ENCODE data around the gene VWA8.

Gene VWA8

DNA sequence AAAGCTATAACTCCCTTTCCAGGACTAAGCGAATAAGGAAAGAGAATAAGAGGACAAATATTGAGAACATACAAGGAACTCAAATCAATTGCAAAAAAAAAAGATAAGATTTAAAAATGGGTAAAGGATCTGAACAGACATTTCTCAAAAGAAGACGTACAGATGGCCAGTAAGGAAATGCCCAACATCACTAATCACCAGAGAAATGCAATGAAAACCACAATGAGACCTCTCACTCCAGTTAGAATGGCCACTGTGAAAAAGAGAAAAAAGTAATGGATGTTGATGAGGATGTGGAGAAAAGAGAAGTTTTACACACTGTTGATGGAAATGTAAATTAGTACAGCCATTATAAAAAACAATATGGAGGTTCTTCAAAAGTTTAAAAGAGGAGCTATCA is 63.8 kb downstream of the VWA8 start:
- ATAC-seq, result no peak
- no peak for TF ChIP-seq RARB (CRISPR knock-in tag; IDR thresholded peaks at IDR 0.05)
- TF ChIP-seq ESRRG (CRISPR knock-in tag; IDR thresholded peaks at IDR 0.05), result no peak
- TF ChIP-seq ZNF70 (CRISPR knock-in tag; IDR thresholded peaks at IDR 0.05), result no peak
- no peak for TF ChIP-seq PPARA (CRISPR knock-in tag; IDR thresholded peaks at IDR 0.05; ENCODE audit: borderline replicate concordance)
- no peak for TF ChIP-seq TOX (CRISPR knock-in tag; IDR thresholded peaks at IDR 0.05; ENCODE audit: borderline replicate concordance)
- TF ChIP-seq OSR1 (CRISPR knock-in tag; IDR thresholded peaks at IDR 0.05), result no peak
- no peak for TF ChIP-seq TCF4 (CRISPR knock-in tag; IDR thresholded peaks at IDR 0.05; ENCODE audit: borderline replicate concordance)
- TF ChIP-seq PATZ1 (CRISPR knock-in tag; IDR thresholded peaks at IDR 0.05; ENCODE audit: borderline replicate concordance), result no peak
- TF ChIP-seq, protein P1, sequence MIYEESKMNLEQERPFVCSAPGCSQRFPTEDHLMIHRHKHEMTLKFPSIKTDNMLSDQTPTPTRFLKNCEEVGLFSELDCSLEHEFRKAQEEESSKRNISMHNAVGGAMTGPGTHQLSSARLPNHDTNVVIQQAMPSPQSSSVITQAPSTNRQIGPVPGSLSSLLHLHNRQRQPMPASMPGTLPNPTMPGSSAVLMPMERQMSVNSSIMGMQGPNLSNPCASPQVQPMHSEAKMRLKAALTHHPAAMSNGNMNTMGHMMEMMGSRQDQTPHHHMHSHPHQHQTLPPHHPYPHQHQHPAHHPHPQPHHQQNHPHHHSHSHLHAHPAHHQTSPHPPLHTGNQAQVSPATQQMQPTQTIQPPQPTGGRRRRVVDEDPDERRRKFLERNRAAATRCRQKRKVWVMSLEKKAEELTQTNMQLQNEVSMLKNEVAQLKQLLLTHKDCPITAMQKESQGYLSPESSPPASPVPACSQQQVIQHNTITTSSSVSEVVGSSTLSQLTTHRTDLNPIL (CRISPR knock-in tag; IDR thresholded peaks at IDR 0.05; ENCODE audit: low read depth), result no peak

DNA sequence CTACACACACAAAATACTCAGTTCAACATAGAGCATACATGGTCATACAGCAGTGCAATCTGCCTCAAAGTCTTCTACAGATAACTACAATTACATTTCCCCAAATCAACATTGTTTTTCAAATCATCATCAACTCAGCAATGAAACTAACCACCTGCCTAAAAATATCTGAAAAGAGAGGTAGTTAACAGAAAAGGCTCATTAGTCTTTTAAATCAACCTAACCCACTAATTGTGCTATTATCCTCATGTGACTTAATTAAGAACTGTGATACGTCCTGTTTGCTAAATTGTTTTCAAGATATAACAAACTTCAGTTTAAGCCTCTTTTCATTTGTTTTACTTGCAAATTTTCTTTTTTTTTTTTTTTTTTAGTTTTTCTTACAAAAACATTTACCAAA is 65.4 kb downstream of the VWA8 start:
- no peak for ATAC-seq
- TF ChIP-seq ZFP30 (CRISPR knock-in tag; IDR thresholded peaks at IDR 0.05) (no peak), BACH2 (CRISPR knock-in tag; IDR thresholded peaks at IDR 0.05; ENCODE audit: borderline replicate concordance) (no peak), POU6F1 (CRISPR knock-in tag; IDR thresholded peaks at IDR 0.05; ENCODE audit: borderline replicate concordance, low read depth) (no peak), TOX (CRISPR knock-in tag; IDR thresholded peaks at IDR 0.05; ENCODE audit: borderline replicate concordance) (no peak), ZC3H10 (CRISPR knock-in tag; IDR thresholded peaks at IDR 0.05) (no peak), ARNTL (CRISPR knock-in tag; IDR thresholded peaks at IDR 0.05; ENCODE audit: borderline replicate concordance, low read depth) (no peak), GLIS3 (CRISPR knock-in tag; IDR thresholded peaks at IDR 0.05) (no peak)
- TF ChIP-seq, protein P1 (CRISPR knock-in tag; IDR thresholded peaks at IDR 0.05; ENCODE audit: low read depth), result no peak

DNA sequence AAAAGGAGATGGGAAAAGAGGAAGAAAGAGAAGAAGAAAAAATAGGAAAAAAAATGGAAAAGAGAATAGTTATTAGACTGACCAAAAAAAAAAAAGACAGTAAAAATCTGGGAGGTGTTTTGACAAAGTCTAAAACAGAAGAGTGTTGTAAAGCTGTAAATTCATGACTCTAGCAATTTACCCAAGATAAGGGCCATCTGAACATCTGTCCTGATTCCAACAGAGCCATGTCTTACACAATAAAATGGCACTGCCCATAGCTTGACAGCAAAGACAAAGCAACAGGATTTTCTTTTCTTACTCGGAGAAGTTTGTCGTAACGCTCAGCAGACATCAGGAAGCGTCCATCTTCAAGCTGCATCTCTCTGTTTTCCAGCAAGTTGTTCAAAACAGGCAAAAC is 69.8 kb downstream of the VWA8 start:
- ATAC-seq, result no peak
- TF ChIP-seq TCF4 (CRISPR knock-in tag; IDR thresholded peaks at IDR 0.05; ENCODE audit: borderline replicate concordance) (no peak), ZFP3 (CRISPR knock-in tag; IDR thresholded peaks at IDR 0.05) (no peak), ZNF8 (CRISPR knock-in tag; IDR thresholded peaks at IDR 0.05) (no peak), ZNF565 (CRISPR knock-in tag; conservative IDR thresholded peaks at IDR 0.05; ENCODE audit: low read depth) (no peak), POU6F1 (CRISPR knock-in tag; IDR thresholded peaks at IDR 0.05; ENCODE audit: borderline replicate concordance, low read depth) (no peak), OSR1 (CRISPR knock-in tag; IDR thresholded peaks at IDR 0.05) (no peak), ZNF70 (CRISPR knock-in tag; IDR thresholded peaks at IDR 0.05) (no peak), SNAI2 (CRISPR knock-in tag; IDR thresholded peaks at IDR 0.05) (no peak), PATZ1 (CRISPR knock-in tag; IDR thresholded peaks at IDR 0.05; ENCODE audit: borderline replicate concordance) (no peak), ISL1 (CRISPR knock-in tag; IDR thresholded peaks at IDR 0.05) (no peak), CSDC2 (CRISPR knock-in tag; IDR thresholded peaks at IDR 0.05) (no peak), TOX (CRISPR knock-in tag; IDR thresholded peaks at IDR 0.05; ENCODE audit: borderline replicate concordance) (no peak), ARNTL (CRISPR knock-in tag; IDR thresholded peaks at IDR 0.05; ENCODE audit: borderline replicate concordance, low read depth) (no peak), ZFP30 (CRISPR knock-in tag; IDR thresholded peaks at IDR 0.05) (no peak), RARB (CRISPR knock-in tag; IDR thresholded peaks at IDR 0.05) (no peak)
- TF ChIP-seq, protein P2, sequence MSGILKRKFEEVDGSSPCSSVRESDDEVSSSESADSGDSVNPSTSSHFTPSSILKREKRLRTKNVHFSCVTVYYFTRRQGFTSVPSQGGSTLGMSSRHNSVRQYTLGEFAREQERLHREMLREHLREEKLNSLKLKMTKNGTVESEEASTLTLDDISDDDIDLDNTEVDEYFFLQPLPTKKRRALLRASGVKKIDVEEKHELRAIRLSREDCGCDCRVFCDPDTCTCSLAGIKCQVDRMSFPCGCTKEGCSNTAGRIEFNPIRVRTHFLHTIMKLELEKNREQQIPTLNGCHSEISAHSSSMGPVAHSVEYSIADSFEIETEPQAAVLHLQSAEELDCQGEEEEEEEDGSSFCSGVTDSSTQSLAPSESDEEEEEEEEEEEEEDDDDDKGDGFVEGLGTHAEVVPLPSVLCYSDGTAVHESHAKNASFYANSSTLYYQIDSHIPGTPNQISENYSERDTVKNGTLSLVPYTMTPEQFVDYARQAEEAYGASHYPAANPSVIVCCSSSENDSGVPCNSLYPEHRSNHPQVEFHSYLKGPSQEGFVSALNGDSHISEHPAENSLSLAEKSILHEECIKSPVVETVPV (CRISPR knock-in tag; IDR thresholded peaks at IDR 0.05), result no peak
- TF ChIP-seq, protein P1 (CRISPR knock-in tag; IDR thresholded peaks at IDR 0.05; ENCODE audit: low read depth), result no peak
